ENCODE results near the gene ZSCAN23. TPM values are rescaled to one million over a fixed set of nuclear protein-coding genes. Genes with fewer than 3 reads are reported as not detected.

Gene ZSCAN23
- total and polyA plus RNA-seq, 4 donors = 0.06 to 0.65 (median 0.42) TPM; not detected in 1

DNA sequence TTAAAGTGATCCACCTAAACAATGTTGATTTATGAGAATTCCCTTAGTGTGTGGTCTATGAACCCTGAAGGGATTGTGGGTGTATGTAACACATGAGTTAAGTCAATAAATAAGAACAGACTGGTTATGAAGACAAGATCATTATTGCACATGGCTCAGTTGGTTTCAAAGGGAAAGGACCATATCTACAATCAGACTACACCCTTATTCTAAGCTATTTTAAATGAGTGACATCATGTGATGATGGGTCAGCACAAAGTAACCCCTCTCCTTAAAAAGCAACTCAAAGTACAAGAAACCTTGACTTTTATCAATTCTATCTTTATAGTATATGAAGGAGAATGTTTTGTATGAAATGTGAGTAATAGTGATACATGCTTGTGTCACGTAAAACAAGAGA lies 15.3 kb upstream of the ZSCAN23 start:
- Histone ChIP-seq H3K9me3 (ENCODE audit: control insufficient read depth in 4 of 4, low read length in 3 of 4) (no peaks in the 10 kb centered on the region), H3K27ac (ENCODE audit: low read depth in 1 of 2, low read length in 2 of 2) (no peak overlapping the region), H3K4me3 (ENCODE audit: low read depth in 1 of 3, low read length in 3 of 3) (no peak overlapping the region), H3K9ac (ENCODE audit: low read depth in 1 of 2, low read length in 2 of 2) (no peak overlapping the region), H3K36me3 (ENCODE audit: control insufficient read depth in 4 of 4, insufficient read depth in 3 of 4, low read depth in 1 of 4, low read length in 3 of 4) (no peaks in the 10 kb centered on the region), H3K4me1 (ENCODE audit: control insufficient read depth in 4 of 4, insufficient read depth in 4 of 4, low read length in 3 of 4) (no peaks in the 10 kb centered on the region), H3K27me3 (ENCODE audit: control insufficient read depth in 4 of 4, insufficient read depth in 4 of 4, low read length in 3 of 4) (peaks cover 0 to 14% (median 0%) of the 10 kb centered on the region in 4 donors)
- WGBS = 79% methylated on average over 1 of the region's 1 CpG
- DNase-seq (ENCODE audit: low spot score) = no peak
- no peak for TF ChIP-seq YY1 (IDR thresholded peaks at IDR 0.05)
- TF ChIP-seq, protein P1, sequence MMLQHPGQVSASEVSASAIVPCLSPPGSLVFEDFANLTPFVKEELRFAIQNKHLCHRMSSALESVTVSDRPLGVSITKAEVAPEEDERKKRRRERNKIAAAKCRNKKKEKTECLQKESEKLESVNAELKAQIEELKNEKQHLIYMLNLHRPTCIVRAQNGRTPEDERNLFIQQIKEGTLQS (IDR thresholded peaks at IDR 0.05) = no peak
- TF ChIP-seq RAD21 (IDR thresholded peaks at IDR 0.05) = no peak
- TF ChIP-seq NR2F2 (IDR thresholded peaks at IDR 0.05) = no peak
- no peak for TF ChIP-seq TAF1 (conservative IDR thresholded peaks at IDR 0.05)
- TF ChIP-seq RXRA (IDR thresholded peaks at IDR 0.05) = no peak
- TF ChIP-seq SP1 (IDR thresholded peaks at IDR 0.05) = no peak
- no peak for TF ChIP-seq HNF4A (conservative IDR thresholded peaks at IDR 0.05)
- TF ChIP-seq, protein P2, sequence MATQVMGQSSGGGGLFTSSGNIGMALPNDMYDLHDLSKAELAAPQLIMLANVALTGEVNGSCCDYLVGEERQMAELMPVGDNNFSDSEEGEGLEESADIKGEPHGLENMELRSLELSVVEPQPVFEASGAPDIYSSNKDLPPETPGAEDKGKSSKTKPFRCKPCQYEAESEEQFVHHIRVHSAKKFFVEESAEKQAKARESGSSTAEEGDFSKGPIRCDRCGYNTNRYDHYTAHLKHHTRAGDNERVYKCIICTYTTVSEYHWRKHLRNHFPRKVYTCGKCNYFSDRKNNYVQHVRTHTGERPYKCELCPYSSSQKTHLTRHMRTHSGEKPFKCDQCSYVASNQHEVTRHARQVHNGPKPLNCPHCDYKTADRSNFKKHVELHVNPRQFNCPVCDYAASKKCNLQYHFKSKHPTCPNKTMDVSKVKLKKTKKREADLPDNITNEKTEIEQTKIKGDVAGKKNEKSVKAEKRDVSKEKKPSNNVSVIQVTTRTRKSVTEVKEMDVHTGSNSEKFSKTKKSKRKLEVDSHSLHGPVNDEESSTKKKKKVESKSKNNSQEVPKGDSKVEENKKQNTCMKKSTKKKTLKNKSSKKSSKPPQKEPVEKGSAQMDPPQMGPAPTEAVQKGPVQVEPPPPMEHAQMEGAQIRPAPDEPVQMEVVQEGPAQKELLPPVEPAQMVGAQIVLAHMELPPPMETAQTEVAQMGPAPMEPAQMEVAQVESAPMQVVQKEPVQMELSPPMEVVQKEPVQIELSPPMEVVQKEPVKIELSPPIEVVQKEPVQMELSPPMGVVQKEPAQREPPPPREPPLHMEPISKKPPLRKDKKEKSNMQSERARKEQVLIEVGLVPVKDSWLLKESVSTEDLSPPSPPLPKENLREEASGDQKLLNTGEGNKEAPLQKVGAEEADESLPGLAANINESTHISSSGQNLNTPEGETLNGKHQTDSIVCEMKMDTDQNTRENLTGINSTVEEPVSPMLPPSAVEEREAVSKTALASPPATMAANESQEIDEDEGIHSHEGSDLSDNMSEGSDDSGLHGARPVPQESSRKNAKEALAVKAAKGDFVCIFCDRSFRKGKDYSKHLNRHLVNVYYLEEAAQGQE (IDR thresholded peaks at IDR 0.05) = no peak
- TF ChIP-seq, protein P3, sequence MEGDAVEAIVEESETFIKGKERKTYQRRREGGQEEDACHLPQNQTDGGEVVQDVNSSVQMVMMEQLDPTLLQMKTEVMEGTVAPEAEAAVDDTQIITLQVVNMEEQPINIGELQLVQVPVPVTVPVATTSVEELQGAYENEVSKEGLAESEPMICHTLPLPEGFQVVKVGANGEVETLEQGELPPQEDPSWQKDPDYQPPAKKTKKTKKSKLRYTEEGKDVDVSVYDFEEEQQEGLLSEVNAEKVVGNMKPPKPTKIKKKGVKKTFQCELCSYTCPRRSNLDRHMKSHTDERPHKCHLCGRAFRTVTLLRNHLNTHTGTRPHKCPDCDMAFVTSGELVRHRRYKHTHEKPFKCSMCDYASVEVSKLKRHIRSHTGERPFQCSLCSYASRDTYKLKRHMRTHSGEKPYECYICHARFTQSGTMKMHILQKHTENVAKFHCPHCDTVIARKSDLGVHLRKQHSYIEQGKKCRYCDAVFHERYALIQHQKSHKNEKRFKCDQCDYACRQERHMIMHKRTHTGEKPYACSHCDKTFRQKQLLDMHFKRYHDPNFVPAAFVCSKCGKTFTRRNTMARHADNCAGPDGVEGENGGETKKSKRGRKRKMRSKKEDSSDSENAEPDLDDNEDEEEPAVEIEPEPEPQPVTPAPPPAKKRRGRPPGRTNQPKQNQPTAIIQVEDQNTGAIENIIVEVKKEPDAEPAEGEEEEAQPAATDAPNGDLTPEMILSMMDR (IDR thresholded peaks at IDR 0.05; ENCODE audit: low read depth, low read length, missing input control) = no peak
- no peak for TF ChIP-seq ZBTB33 (IDR thresholded peaks at IDR 0.05)
- no peak for TF ChIP-seq GABPA (IDR thresholded peaks at IDR 0.05 in 1 of 2, conservative IDR thresholded peaks at IDR 0.05 in 1 of 2)
- TF ChIP-seq, protein P4, sequence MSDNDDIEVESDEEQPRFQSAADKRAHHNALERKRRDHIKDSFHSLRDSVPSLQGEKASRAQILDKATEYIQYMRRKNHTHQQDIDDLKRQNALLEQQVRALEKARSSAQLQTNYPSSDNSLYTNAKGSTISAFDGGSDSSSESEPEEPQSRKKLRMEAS (IDR thresholded peaks at IDR 0.05) = no peak
- TF ChIP-seq FOXA2 (IDR thresholded peaks at IDR 0.05) = no peak
- no peak for TF ChIP-seq JUND (IDR thresholded peaks at IDR 0.05)
- TF ChIP-seq HNF4G (IDR thresholded peaks at IDR 0.05) = no peak
- TF ChIP-seq FOXA1 (IDR thresholded peaks at IDR 0.05) = no peak

Measured in liver (tissue), 9 donors.